Esophagus squamous epithelium (tissue), 4 donors: ENCODE measurements around the gene BUD23.

Source experiments
- CTCF ChIP-seq, 6 experiments: fragments of 450-650 bp in 4 of 6; fragments of 200-600 bp in 2 of 6; sonication (generic) in 2 of 6; IDR thresholded peaks; one replicate each; pipeline ENCODE4 v1.5.1; 2016 to 2019; ENCODE audit warnings: antibody characterized with exemption in 6 of 6, mild to moderate bottlenecking in 4 of 6, moderate library complexity in 4 of 6
- POLR2A ChIP-seq, 4 donors: fragments of 450-650 bp; IDR thresholded peaks; one replicate each; pipeline ENCODE4 v1.6.1; 2017; ENCODE audit warnings: antibody characterized with exemption in 4 of 4, mild to moderate bottlenecking in 4 of 4, moderate library complexity in 3 of 4

GRCh38 chr7:73703757-73704639 lies 20.6 kb downstream of the BUD23 start:
- TF ChIP-seq CTCF (IDR thresholded peaks at IDR 0.05) (no peak), POLR2A (IDR thresholded peaks at IDR 0.05) (no peak)
